ENCODE measurements around the gene USP12.

DNA sequence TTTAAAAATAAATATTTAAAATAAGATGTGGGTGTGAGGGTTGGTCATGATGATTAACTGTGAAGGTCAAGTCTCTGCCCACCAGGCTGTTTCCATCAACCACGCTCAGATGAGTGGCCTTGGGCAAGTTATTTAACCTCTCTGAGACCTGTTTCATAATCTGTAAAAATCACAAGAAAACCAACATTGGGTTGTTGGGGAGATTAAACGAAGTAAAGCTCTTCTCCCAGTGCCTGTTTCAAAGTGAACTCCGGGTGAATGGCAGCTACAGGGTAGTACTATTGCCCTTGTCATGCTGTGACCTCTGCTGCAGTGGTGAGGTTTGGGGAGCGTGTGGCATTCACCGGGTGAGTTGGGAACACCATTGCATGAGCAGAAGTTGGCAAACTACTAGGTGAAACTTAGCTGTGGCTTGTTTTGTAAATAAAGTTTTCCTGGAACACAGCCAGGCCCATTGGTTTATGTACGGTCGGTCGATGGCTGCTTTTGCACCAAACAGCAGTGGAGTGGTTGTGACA is 153.2 kb downstream of the USP12 start:
- TF ChIP-seq, protein P1, sequence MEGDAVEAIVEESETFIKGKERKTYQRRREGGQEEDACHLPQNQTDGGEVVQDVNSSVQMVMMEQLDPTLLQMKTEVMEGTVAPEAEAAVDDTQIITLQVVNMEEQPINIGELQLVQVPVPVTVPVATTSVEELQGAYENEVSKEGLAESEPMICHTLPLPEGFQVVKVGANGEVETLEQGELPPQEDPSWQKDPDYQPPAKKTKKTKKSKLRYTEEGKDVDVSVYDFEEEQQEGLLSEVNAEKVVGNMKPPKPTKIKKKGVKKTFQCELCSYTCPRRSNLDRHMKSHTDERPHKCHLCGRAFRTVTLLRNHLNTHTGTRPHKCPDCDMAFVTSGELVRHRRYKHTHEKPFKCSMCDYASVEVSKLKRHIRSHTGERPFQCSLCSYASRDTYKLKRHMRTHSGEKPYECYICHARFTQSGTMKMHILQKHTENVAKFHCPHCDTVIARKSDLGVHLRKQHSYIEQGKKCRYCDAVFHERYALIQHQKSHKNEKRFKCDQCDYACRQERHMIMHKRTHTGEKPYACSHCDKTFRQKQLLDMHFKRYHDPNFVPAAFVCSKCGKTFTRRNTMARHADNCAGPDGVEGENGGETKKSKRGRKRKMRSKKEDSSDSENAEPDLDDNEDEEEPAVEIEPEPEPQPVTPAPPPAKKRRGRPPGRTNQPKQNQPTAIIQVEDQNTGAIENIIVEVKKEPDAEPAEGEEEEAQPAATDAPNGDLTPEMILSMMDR (IDR thresholded peaks at IDR 0.05), result no peak
- TF ChIP-seq POLR2A (IDR thresholded peaks at IDR 0.05), result no peak
